IMR-90 (cell line): Measurements from ENCODE around the gene YPEL4. TPM values are rescaled to one million over a fixed set of nuclear protein-coding genes. Genes with fewer than 3 reads are reported as not detected.

Source experiments
- ATAC-seq: fragments of 200-7000 bp; cut with Tn5 transposase; 2 replicates; pipeline ENCODE4 v1.9.1; 2020; ENCODE audit warnings: low read depth, mild to moderate bottlenecking, moderate library complexity
- BruUV-seq: library from RNA; stranded (reverse); fragments of 400-500 nt; replicated peaks from 2 replicates; lab custom pipeline; 2021; lab: Mats Ljungman, UMichigan
- CTCF ChIA-PET: fragments of 300-600 bp; formaldehyde crosslinking; extraction: SDS; loops from one replicate; lab custom pipeline; 2021; ENCODE audit warnings: antibody characterized with exemption; lab: Yijun Ruan, JAX
- POLR2A ChIA-PET: fragments of 300-600 bp; sonication (Branson Sonifier 250); formaldehyde crosslinking; loops from one replicate; lab custom pipeline; 2022; ENCODE audit warnings: antibody characterized with exemption; ENCODE audit not compliant: unreplicated experiment; lab: Charles Lee
- DNase-seq: peaks from one replicate; pipeline ENCODE4 v3.0.0; 2013
- H2AFZ ChIP-seq: replicated peaks from 2 replicates; pipeline ENCODE3; 2013; ENCODE audit warnings: low read length, mild to moderate bottlenecking; ENCODE audit not compliant: poor library complexity
- H2AK5ac ChIP-seq: 2 replicates; pipeline ENCODE4 v1.6.1; 2013; ENCODE audit warnings: low read depth, low read length, inconsistent platforms
- H2AK9ac ChIP-seq: replicated peaks from 2 replicates; pipeline ENCODE3; 2013; ENCODE audit warnings: mild to moderate bottlenecking, low read depth, low read length, moderate library complexity; ENCODE audit not compliant: poor library complexity
- H2BK120ac ChIP-seq: 2 replicates; pipeline ENCODE4 v1.6.1; 2013; ENCODE audit warnings: low read depth, low read length, inconsistent platforms
- H2BK15ac ChIP-seq: 3 replicates; pipeline ENCODE4 v1.6.1; 2013; ENCODE audit warnings: low read depth, low read length, inconsistent platforms
- H2BK20ac ChIP-seq: 2 replicates; pipeline ENCODE4 v1.6.1; 2013; ENCODE audit warnings: low read depth, mild to moderate bottlenecking, inconsistent platforms, low read length, moderate library complexity
- H2BK5ac ChIP-seq: 2 replicates; pipeline ENCODE4 v1.6.1; 2013; ENCODE audit warnings: mild to moderate bottlenecking, low read depth, low read length, inconsistent platforms; ENCODE audit not compliant: poor library complexity, severe bottlenecking
- H3K14ac ChIP-seq: replicated peaks from 2 replicates; pipeline ENCODE4 v1.6.1; 2013; ENCODE audit warnings: low read depth, low read length, inconsistent platforms
- H3K18ac ChIP-seq: 2 replicates; pipeline ENCODE4 v1.6.1; 2013; ENCODE audit warnings: low read depth, low read length, control low read depth
- H3K23ac ChIP-seq: 2 replicates; pipeline ENCODE4 v1.6.1; 2013; ENCODE audit warnings: low read depth, low read length, inconsistent platforms
- H3K27ac ChIP-seq: 2 replicates; pipeline ENCODE4 v1.5.1; 2013; ENCODE audit warnings: mild to moderate bottlenecking, control low read depth, low read length; ENCODE audit not compliant: insufficient read depth
- H3K27me3 ChIP-seq: 2 replicates; pipeline ENCODE4 v1.6.1; 2013; ENCODE audit warnings: low read length; ENCODE audit not compliant: control insufficient read depth, insufficient read depth
- H3K36me3 ChIP-seq: 2 replicates; pipeline ENCODE4 v1.6.1; 2013; ENCODE audit warnings: low read length, mixed read lengths; ENCODE audit not compliant: control insufficient read depth, insufficient read depth
- H3K4ac ChIP-seq: 2 replicates; pipeline ENCODE4 v1.6.1; 2013; ENCODE audit warnings: low read depth, low read length, inconsistent platforms
- H3K4me1 ChIP-seq: 2 replicates; pipeline ENCODE4 v1.6.1; 2013; ENCODE audit warnings: low read length, mixed read lengths; ENCODE audit not compliant: control insufficient read depth, insufficient read depth
- H3K4me2 ChIP-seq: 2 replicates; pipeline ENCODE4 v1.6.1; 2013; ENCODE audit warnings: low read depth, mild to moderate bottlenecking, control low read depth, low read length, moderate library complexity
- H3K4me3 ChIP-seq: 2 replicates; pipeline ENCODE4 v1.5.1; 2013; ENCODE audit warnings: low read depth, mild to moderate bottlenecking, control low read depth, low read length, moderate library complexity; ENCODE audit not compliant: insufficient read depth
- H3K56ac ChIP-seq: 2 replicates; pipeline ENCODE4 v1.6.1; 2013; ENCODE audit warnings: low read length, inconsistent platforms; ENCODE audit not compliant: insufficient read depth; ENCODE audit errors: extremely low read depth
- H3K79me1 ChIP-seq, 2 experiments: 2 replicates each; pipeline ENCODE4 v1.6.1; 2013; ENCODE audit warnings: low read length in 2 of 2, inconsistent platforms in 1 of 2, low read depth in 1 of 2
- H3K9ac ChIP-seq: 2 replicates; pipeline ENCODE4 v1.6.1; 2013; ENCODE audit warnings: low read depth, low read length, control low read depth
- H3K9me1 ChIP-seq: 2 replicates; pipeline ENCODE4 v1.6.1; 2013; ENCODE audit warnings: low read length, inconsistent platforms; ENCODE audit not compliant: insufficient read depth
- H3K9me3 ChIP-seq: 2 replicates; pipeline ENCODE4 v1.6.1; 2013; ENCODE audit warnings: low read length; ENCODE audit not compliant: control insufficient read depth, insufficient read depth
- H4K20me1 ChIP-seq: 2 replicates; pipeline ENCODE4 v1.6.1; 2013; ENCODE audit warnings: low read length, inconsistent platforms; ENCODE audit not compliant: insufficient read depth
- H4K5ac ChIP-seq: 2 replicates; pipeline ENCODE4 v1.6.1; 2013; ENCODE audit warnings: mild to moderate bottlenecking, low read depth, low read length, control low read depth
- H4K8ac ChIP-seq, 2 experiments: 2 replicates each; pipeline ENCODE4 v1.6.1; 2013; ENCODE audit warnings: low read depth in 2 of 2, low read length in 2 of 2, control low read depth in 1 of 2, inconsistent platforms in 1 of 2
- H4K91ac ChIP-seq: 2 replicates; pipeline ENCODE4 v1.6.1; 2013; ENCODE audit warnings: low read depth, low read length, inconsistent platforms; ENCODE audit not compliant: insufficient read depth
- MAFK ChIP-seq: IDR thresholded peaks from 2 replicates; pipeline ENCODE4 v1.6.1; 2012; ENCODE audit warnings: low read depth, low read length, improper control_type of control experiment
- MXI1 ChIP-seq: IDR thresholded peaks from 2 replicates; pipeline ENCODE4 v1.6.1; 2012; ENCODE audit warnings: low read depth, mild to moderate bottlenecking, low read length, moderate library complexity, borderline replicate concordance
- RAD21 ChIP-seq: IDR thresholded peaks from 2 replicates; pipeline ENCODE4 v1.6.1; 2012; ENCODE audit warnings: low read length, improper control_type of control experiment
- SMC3 ChIP-seq: fragments of 150-350 bp; IDR thresholded peaks from 2 replicates; pipeline ENCODE4 v1.6.1; 2016; ENCODE audit warnings: low read depth, mild to moderate bottlenecking, antibody characterized with exemption, low read length, moderate library complexity
- WGBS, 2 experiments: methylation state at CpG; one replicate each; pipeline versions ENCODE4 v1.1.5 to v1.1.7; 2013; ENCODE audit warnings: missing lambda C conversion rate in 2 of 2; ENCODE audit not compliant: insufficient read length in 1 of 2; ENCODE audit errors: extremely low coverage in 2 of 2; 5-methylcytosine and 5-hydroxymethylcytosine counted together
- dilution Hi-C: fragments of 300-500 bp; cut with HindIII; formaldehyde crosslinking; loops from one replicate; pipeline ENCODE4 v1.14.3; 2018; ENCODE audit warnings: low sequenced_read_pairs; ENCODE audit not compliant: unreplicated experiment
- in situ Hi-C: fragments of 300-500 bp; cut with MboI; formaldehyde crosslinking; loops from 3 replicates; pipeline ENCODE4 v1.14.3; 2019; ENCODE audit warnings: low sequenced_read_pairs, inconsistent platforms, mixed read lengths
- intact Hi-C: fragments of 100-400 bp; cut with micrococcal nuclease; formaldehyde crosslinking; loops from 2 replicates; pipeline ENCODE4 v1.10.0; 2022
- polyA plus RNA-seq, 3 experiments: library from polyadenylated mRNA; depleted of rRNA; stranded (reverse); fragments of >200 nt; gene quantifications; 2 replicates each; pipeline ENCODE4 v1.2.3, GENCODE V29; 2012; ENCODE audit warnings: low replicate concordance in 1 of 3
- total RNA-seq: library from RNA; depleted of rRNA; stranded (reverse); fragments of >200 nt; gene quantifications from 2 replicates; pipeline ENCODE4 v1.2.3, GENCODE V29; 2012
- TF ChIP-seq, protein P1 (sequence below): conservative IDR thresholded peaks from 2 replicates; pipeline ENCODE4 v1.5.1; 2012; ENCODE audit warnings: mild to moderate bottlenecking, low read depth, low read length, improper control_type of control experiment

Gene YPEL4
- total and polyA plus RNA-seq, 2 of the 4 experiments (the other 2 are of a cell fraction): 0.18 to 0.79 TPM

DNA sequence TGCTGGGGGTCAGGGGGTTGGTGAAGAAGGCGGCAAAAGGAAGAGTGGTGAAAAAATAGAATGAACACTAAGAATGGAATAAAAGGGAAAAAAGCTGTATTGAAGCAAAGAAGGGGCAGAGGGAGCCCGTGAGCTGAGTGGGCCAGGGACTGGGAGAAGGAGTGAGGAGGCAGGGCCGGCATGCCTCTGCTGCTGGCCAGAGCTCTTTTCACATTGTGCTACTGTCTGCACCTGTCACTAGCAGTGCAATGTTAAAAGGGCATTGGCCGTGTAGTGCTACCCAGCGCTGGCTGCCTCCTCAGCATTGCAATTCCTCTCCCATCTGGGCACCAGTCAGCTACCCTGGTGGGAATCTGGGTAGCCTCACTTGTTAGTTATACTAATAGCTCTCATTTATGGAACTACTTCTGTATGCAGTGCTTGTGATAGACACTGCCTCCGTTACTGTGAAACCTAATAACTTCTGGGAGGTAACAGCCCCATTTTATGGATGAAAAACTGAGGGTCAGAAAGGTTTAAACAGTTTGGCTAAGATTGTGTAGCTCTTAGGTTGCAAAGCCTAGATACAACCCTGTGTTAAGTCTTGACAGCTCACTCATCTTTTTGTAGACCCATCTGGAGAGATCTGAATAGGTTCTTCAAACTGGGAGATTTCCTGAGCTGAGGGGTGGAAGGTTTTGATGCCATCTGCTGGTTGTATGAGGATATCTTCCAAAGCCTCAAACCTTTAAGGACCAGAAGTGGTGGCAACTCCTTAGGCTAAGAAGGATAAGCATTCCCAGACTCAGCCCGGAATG, 8.5 kb downstream of the YPEL4 start:
- no TSS peak for BruUV-seq
- H2AK9ac ChIP-seq: no peak overlapping the region
- intact Hi-C loops: loop anchor here (1.0 kb wide), 3 partner anchors 73 to 184 kb away; no protein-coding TSS in a partner anchor
- peak; percentile 69 for DNase-seq
- H3K4me2 ChIP-seq: peak overlapping the region; percentile 16; the same call in 1 of the 2 replicates
- H3K4me1 ChIP-seq: peaks cover 18% of the 10 kb centered on the region
- no peak overlapping the region for H4K91ac ChIP-seq
- H3K27ac ChIP-seq: no peak overlapping the region
- H3K14ac ChIP-seq: no peak overlapping the region
- no peak overlapping the region for H3K4ac ChIP-seq
- TF ChIP-seq MAFK (no peak), SMC3 (peak; percentile 74), RAD21 (peak; percentile 64), MXI1 (0 out of 2 replicates have a peak, but pooled peaks have one; percentile 20)
- TF ChIP-seq, protein P1, sequence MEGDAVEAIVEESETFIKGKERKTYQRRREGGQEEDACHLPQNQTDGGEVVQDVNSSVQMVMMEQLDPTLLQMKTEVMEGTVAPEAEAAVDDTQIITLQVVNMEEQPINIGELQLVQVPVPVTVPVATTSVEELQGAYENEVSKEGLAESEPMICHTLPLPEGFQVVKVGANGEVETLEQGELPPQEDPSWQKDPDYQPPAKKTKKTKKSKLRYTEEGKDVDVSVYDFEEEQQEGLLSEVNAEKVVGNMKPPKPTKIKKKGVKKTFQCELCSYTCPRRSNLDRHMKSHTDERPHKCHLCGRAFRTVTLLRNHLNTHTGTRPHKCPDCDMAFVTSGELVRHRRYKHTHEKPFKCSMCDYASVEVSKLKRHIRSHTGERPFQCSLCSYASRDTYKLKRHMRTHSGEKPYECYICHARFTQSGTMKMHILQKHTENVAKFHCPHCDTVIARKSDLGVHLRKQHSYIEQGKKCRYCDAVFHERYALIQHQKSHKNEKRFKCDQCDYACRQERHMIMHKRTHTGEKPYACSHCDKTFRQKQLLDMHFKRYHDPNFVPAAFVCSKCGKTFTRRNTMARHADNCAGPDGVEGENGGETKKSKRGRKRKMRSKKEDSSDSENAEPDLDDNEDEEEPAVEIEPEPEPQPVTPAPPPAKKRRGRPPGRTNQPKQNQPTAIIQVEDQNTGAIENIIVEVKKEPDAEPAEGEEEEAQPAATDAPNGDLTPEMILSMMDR: peak; percentile 61
- no peak overlapping the region for H3K23ac ChIP-seq
- no peak for ATAC-seq
- no peaks in the 10 kb centered on the region for H3K9me3 ChIP-seq
- H3K36me3 ChIP-seq: peaks cover 1% of the 10 kb centered on the region; the same call in 1 of the 2 replicates
- POLR2A ChIA-PET: interaction anchor here (0.5 to 0.9 kb wide), 3 partner anchors 30 to 143 kb away, joined by 3 read pairs; partner anchors contain the start of gene UBE2L6
- WGBS, 2 experiments: 80% methylated on average over 1 of the region's 7 CpGs; no CpG with 5 or more reads in 1 of the 2 experiments
- H2BK5ac ChIP-seq: no peak overlapping the region
- H3K56ac ChIP-seq: no peak overlapping the region
- in situ Hi-C loops: loop anchor here (5.0 to 10.0 kb wide), 3 partner anchors 74 to 186 kb away; partner anchors contain the start of gene UBE2L6
- no peak overlapping the region for H4K5ac ChIP-seq
- dilution Hi-C loops: no loop called here
- H3K4me3 ChIP-seq: no peak overlapping the region
- no peaks in the 10 kb centered on the region for H3K27me3 ChIP-seq
- H3K79me1 ChIP-seq: peaks cover 23 to 77% of the 10 kb centered on the region in 2 experiments
- H3K9me1 ChIP-seq: peaks cover 14% of the 10 kb centered on the region
- peaks cover 68% of the 10 kb centered on the region for H4K20me1 ChIP-seq
- CTCF ChIA-PET: interaction anchor here (0.8 to 3.3 kb wide), 10 partner anchors 11 to 872 kb away, joined by 3 to 34 read pairs (median 3); partner anchors contain the start of genes CTNND1 and UBE2L6
- no peak overlapping the region for H3K18ac ChIP-seq
- H2AK5ac ChIP-seq: no peak overlapping the region
- no peak overlapping the region for H2BK120ac ChIP-seq
- no peak overlapping the region for H2BK20ac ChIP-seq
- H2AFZ ChIP-seq: no peak overlapping the region
- H4K8ac ChIP-seq: no peak overlapping the region
- no peak overlapping the region for H3K9ac ChIP-seq
- H2BK15ac ChIP-seq: no peak overlapping the region
